ENCODE data around the gene PPEF2. TPM values are rescaled to one million over a fixed set of nuclear protein-coding genes. Genes with fewer than 3 reads are reported as not detected.
"Not testable (repeated sequence)": the region's sequence is repeated elsewhere in the genome, so short reads cannot be mapped to it uniquely, and the experiment has no call there.

The PPEF2 gene
- total and polyA plus RNA-seq, 9 donors, result not detected

DNA sequence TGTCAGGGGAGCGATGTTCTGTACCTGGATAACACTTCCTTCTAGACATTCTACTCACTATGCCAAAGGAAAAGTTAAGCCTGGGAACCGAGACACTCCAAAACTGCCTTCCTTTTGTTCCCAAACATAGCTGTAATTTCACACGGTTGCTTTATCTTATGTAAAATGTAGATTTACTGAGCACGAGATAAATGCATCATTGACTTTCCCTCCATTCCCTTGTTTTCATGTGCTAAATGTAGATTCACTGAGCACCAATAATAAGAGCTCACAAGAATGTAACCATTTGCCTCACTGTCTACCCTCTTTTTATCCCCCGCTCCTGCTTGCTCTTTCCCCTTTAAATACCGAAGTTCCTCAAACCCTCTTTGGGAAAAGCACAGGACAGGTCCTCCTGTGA, 10.7 kb upstream of the PPEF2 start:
- no peaks in the 10 kb centered on the region for H3K36me3 ChIP-seq
- H3K4me3 ChIP-seq, result no peak overlapping the region
- H3K27ac ChIP-seq, result no peak overlapping the region
- H3K27me3 ChIP-seq, result no peaks in the 10 kb centered on the region
- 35 to 52% (median 42%) methylated on average over 6 of the region's 6 CpGs for WGBS, 3 donors
- no peaks in the 10 kb centered on the region for H3K9me3 ChIP-seq
- DNase-seq, result no peak
- intact Hi-C loops (cut with DNase I), result no loop called here
- H3K4me1 ChIP-seq (ENCODE audit: insufficient read depth), result no peaks in the 10 kb centered on the region
- TF ChIP-seq POLR2A (IDR thresholded peaks at IDR 0.05) (no peak), EP300 (IDR thresholded peaks at IDR 0.05) (no peak)
- TF ChIP-seq, protein P1, sequence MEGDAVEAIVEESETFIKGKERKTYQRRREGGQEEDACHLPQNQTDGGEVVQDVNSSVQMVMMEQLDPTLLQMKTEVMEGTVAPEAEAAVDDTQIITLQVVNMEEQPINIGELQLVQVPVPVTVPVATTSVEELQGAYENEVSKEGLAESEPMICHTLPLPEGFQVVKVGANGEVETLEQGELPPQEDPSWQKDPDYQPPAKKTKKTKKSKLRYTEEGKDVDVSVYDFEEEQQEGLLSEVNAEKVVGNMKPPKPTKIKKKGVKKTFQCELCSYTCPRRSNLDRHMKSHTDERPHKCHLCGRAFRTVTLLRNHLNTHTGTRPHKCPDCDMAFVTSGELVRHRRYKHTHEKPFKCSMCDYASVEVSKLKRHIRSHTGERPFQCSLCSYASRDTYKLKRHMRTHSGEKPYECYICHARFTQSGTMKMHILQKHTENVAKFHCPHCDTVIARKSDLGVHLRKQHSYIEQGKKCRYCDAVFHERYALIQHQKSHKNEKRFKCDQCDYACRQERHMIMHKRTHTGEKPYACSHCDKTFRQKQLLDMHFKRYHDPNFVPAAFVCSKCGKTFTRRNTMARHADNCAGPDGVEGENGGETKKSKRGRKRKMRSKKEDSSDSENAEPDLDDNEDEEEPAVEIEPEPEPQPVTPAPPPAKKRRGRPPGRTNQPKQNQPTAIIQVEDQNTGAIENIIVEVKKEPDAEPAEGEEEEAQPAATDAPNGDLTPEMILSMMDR (IDR thresholded peaks at IDR 0.05), result no peak

DNA sequence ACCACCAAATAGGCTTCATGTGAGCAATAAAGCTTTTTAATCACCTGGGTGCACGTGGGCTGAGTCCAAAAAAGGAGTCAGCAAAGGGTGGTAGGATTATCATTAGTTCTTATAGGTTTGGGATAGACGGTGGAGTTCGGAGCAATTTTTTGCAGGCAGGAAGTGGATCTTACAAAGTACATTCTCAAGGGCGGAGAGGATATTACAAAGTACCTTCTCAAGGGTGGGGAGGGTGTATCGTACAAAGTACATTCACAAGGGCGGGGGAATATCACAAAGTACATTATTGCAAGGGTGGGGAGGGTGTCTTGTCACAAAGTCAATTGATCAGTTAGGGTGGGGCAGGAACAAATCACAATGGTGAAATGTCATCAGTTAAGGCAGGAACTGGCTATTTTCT, 8.6 kb upstream of the PPEF2 start:
- H3K9me3 ChIP-seq; DNase-seq; H3K27me3 ChIP-seq; H3K27ac ChIP-seq; H3K36me3 ChIP-seq; H3K4me1 ChIP-seq (ENCODE audit: insufficient read depth); H3K4me3 ChIP-seq; intact Hi-C loops (cut with DNase I): not testable (repeated sequence)
- 94 to 96% (median 96%) methylated on average over 6 of the region's 6 CpGs for WGBS, 3 donors

DNA sequence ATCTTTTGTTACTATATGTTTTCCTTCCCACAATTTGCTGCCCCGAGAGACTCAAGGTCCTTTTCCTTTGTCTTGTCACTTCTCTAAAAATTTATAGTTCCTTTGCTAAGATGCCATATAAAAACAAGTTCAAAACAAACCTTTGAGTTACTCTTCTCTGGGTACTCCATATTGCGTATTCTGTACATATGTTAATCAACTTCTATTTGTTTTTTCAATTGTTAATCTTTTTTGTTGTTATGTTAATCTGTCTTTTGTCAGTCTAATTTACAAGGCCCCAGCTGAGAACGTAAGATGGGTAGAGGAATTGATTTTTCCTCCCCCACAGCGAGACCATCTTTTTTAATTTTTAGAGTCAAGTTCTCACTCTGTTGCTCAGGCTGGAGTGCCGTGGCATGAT, 7.2 kb upstream of the PPEF2 start:
- intact Hi-C loops (cut with DNase I), result no loop called here
- no peaks in the 10 kb centered on the region for H3K36me3 ChIP-seq
- H3K4me3 ChIP-seq, result no peak overlapping the region
- no peaks in the 10 kb centered on the region for H3K4me1 ChIP-seq (ENCODE audit: insufficient read depth)
- TF ChIP-seq, protein P1 (IDR thresholded peaks at IDR 0.05), result no peak
- no peaks in the 10 kb centered on the region for H3K9me3 ChIP-seq
- WGBS, 3 donors, result 79 to 83% (median 79%) methylated on average over 5 of the region's 5 CpGs
- no peak overlapping the region for H3K27ac ChIP-seq
- H3K27me3 ChIP-seq, result no peaks in the 10 kb centered on the region
- no peak for DNase-seq

DNA sequence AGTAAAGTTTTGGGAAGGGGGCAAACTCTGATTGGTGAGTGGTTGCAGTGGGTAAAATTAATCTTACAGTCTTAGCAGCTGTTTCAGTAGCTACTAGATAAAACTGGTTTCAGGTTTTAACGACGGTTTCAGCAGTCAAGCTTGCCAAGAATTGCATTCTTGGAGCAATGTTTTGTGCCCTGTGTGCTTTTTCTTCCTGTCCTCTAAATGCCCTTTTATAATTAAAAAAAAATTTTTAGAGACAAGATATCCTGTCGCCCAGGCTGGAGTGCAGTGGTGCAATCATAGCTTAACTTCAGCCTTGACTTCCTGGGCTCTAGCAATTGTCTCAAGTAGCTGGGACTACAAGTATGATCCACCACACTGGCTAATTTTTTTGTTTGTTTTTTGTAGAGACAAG, 6.3 kb upstream of the PPEF2 start:
- no peak for DNase-seq
- Histone ChIP-seq H3K27me3 (no peaks in the 10 kb centered on the region), H3K4me3 (no peak overlapping the region), H3K9me3 (no peaks in the 10 kb centered on the region), H3K36me3 (no peaks in the 10 kb centered on the region), H3K27ac (no peak overlapping the region), H3K4me1 (ENCODE audit: insufficient read depth) (no peaks in the 10 kb centered on the region)
- no peak for TF ChIP-seq EP300 (IDR thresholded peaks at IDR 0.05)
- 0 to 6% (median 0%) methylated on average over 3 of the region's 3 CpGs for WGBS, 3 donors
- intact Hi-C loops (cut with DNase I), result no loop called here

DNA sequence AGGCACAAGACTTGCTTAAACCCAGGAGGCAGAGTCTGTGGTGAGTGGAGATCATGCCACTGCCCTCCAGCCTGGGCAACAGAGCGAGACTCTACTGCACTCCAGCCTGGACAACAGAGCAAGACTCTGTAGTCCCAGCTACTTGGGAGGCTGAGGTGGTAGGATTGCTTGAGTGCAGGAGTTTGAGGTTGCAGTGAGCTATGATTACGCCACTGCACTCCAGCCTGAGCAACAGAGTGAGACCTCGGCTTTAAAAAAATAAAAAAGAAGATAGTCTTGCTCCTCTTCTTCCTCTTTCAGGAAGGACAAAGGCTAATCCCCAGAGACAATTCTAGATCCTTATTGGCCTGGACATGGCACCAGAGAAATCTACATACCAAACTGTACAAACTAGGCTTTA, 5.7 kb upstream of the PPEF2 start:
- no peak overlapping the region for H3K4me3 ChIP-seq
- no peak for DNase-seq
- H3K9me3 ChIP-seq, result no peaks in the 10 kb centered on the region
- H3K4me1 ChIP-seq (ENCODE audit: insufficient read depth), result no peaks in the 10 kb centered on the region
- intact Hi-C loops (cut with DNase I), result no loop called here
- 65 to 70% (median 66%) methylated on average over 3 of the region's 3 CpGs for WGBS, 3 donors
- no peaks in the 10 kb centered on the region for H3K36me3 ChIP-seq
- TF ChIP-seq, protein P1 (IDR thresholded peaks at IDR 0.05), result no peak
- TF ChIP-seq POLR2A (IDR thresholded peaks at IDR 0.05), result no peak
- TF ChIP-seq EP300 (IDR thresholded peaks at IDR 0.05), result no peak
- H3K27me3 ChIP-seq, result no peaks in the 10 kb centered on the region
- no peak overlapping the region for H3K27ac ChIP-seq

DNA sequence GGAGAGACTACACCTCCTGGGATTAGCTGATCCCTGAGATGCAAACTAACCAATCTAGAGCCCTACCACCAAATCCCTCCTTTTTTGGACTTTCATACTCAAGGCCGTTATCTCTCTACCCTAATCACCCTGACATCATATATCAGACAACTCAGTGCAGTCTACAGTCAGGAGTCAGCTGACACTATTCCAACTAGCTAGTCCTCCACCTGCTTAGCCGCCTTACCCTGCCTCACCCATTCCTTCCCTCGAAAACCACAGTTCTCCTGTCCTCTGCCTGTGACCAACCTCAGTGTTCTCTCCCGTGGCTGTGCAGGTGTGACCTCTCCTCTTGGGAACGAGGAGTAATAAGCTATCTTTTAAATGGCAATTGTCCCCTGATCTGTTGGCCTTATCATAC, 1.8 kb upstream of the PPEF2 start:
- intact Hi-C loops (cut with DNase I), result no loop called here
- H3K4me3 ChIP-seq, result no peak overlapping the region
- no peak overlapping the region for H3K27ac ChIP-seq
- TF ChIP-seq POLR2A (IDR thresholded peaks at IDR 0.05) (no peak), EP300 (IDR thresholded peaks at IDR 0.05) (no peak)
- TF ChIP-seq, protein P1 (IDR thresholded peaks at IDR 0.05), result no peak
- no peak for DNase-seq
- no peaks in the 10 kb centered on the region for H3K36me3 ChIP-seq
- 79 to 85% (median 79%) methylated on average over 5 of the region's 5 CpGs for WGBS, 3 donors
- no peaks in the 10 kb centered on the region for H3K4me1 ChIP-seq (ENCODE audit: insufficient read depth)
- no peaks in the 10 kb centered on the region for H3K9me3 ChIP-seq
- no peaks in the 10 kb centered on the region for H3K27me3 ChIP-seq
